ENCODE data around the gene FAM210B. TPM values are rescaled to one million over a fixed set of nuclear protein-coding genes. Genes with fewer than 3 reads are reported as not detected.
"Not testable (repeated sequence)": the region's sequence is repeated elsewhere in the genome, so short reads cannot be mapped to it uniquely, and the experiment has no call there.

FAM210B gene
- total RNA-seq, 1 donor from 2014 or later = 5.9 TPM

- intact Hi-C loops (cut with micrococcal nuclease) = loop anchor here (1.0 to 5.0 kb wide), 11 partner anchors 9 to 1916 kb away; partner anchors contain the start of genes CASS4, FAM210B, RAB22A and RAE1
These were observed 32.9 kb downstream of the FAM210B start for GRCh38 chr20:56391596-56392131.

- intact Hi-C loops (cut with micrococcal nuclease) = loop anchor here (1.0 to 5.0 kb wide), 10 partner anchors 8 to 1915 kb away; partner anchors contain the start of genes CASS4, FAM210B, RAB22A and RAE1
These were observed 33.5 kb downstream of the FAM210B start, which contains the start of the genes AURKA and CSTF1 for GRCh38 chr20:56392132-56392880. TSS of gene AURKA (minus strand) at chr20:56392215. CDS start at chr20:56388197, 4,018 bp downstream. TSS of gene CSTF1 (plus strand) at chr20:56392645. CDS start at chr20:56395553, 2,908 bp downstream.

DNA sequence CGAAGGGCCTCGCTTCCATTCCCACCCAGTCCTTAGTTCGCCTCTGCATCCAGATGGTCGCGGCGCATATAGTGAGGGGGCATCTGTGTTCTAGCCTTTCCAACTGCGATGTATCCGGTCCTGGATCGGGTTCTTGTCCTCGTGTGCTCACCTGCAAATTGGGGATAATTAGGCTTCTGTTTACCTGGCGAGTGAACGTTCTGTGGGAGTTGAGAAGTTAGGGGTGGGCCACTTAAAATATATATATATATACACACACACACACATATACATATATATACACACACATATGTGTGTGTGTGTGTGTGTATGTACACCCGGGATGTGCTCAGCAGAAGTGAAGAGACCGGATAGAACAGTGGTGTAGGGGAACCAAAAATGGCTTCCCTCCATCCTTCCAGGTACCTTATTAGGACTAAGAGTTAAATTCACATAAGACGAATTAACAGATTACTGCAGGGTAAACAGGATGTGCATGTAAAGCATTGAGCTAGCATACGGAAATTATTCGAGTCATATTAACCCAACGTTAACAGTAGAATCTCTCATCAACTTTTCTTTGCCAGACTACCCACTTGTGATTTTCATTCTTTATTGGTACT lies 34.2 kb downstream of the FAM210B start:
- intact Hi-C loops (cut with micrococcal nuclease) = loop anchor here (1.0 to 5.0 kb wide), 10 partner anchors 7 to 1914 kb away; partner anchors contain the start of genes CASS4, FAM210B, RAB22A and RAE1

DNA sequence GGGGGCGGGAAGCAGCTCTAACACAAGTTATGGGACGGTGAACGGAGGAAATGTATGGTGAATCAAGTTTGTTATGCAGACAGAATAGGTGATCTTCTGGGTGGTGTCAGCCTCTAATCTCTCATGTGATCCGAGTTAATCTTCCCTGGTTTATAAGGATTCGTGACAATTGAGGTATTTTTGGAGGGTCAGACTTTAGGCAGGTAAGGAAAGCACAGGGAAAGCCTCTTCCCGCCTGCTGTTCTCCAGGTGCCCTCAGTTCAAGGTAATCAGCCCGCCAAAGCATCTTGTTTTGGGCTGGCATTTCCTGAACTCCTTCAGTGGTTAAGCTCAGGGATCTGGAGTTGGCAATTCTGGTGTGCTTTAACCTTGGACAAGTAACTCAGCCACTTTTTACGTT lies 34.9 kb downstream of the FAM210B start:
- intact Hi-C loops (cut with micrococcal nuclease) = loop anchor here (5.0 kb wide), 3 partner anchors 959 to 1914 kb away; partner anchors contain the start of genes RAB22A and RAE1

DNA sequence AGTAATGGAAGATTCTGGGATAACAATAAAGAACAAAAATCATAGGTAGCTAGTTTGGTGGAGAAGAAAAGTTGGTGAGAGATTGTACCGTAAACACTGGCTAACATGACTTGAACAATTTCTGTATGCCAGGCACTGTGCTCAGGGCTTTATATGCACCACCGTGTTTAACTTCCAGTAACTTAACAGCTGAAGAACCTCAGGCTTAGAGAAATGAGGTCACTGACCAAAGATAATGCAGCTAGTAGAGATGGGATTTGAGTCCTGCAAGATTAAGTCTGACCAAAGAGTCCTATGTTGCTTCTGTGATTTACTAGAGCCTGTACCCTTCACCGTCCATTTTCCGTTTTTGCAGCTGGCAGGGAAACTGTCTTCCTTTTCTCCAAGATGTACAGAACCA lies 36.4 kb downstream of the FAM210B start:
- intact Hi-C loops (cut with micrococcal nuclease) = no loop called here

GRCh38 chr20:56400001-56400640 lies 41.3 kb downstream of the FAM210B start:
- intact Hi-C loops (cut with micrococcal nuclease) = loop anchor here (1.0 kb wide), 6 partner anchors 8 to 116 kb away; partner anchors contain the start of genes AURKA, CASS4, CSTF1 and RTF2

DNA sequence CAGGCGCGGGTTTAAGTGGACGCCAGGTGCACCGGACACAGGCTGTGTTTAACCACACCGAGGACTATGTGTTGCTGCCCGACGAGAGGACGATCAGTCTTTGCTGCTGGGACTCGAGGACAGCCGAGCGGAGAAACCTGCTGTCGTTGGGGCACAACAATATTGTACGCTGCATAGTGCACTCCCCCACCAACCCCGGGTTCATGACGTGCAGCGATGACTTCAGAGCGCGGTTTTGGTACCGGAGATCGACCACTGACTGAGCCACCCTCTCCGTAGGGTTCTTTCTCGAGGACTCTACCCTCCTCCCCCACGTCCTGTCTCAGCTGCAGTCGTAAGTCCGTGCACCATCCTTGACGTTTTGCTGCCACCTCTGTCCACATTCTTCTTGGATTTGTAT lies 44.7 kb downstream of the FAM210B start:
- intact Hi-C loops (cut with micrococcal nuclease) = no loop called here

GRCh38 chr20:56405356-56405755 lies 46.6 kb downstream of the FAM210B start:
- intact Hi-C loops (cut with micrococcal nuclease) = not testable (repeated sequence)

DNA sequence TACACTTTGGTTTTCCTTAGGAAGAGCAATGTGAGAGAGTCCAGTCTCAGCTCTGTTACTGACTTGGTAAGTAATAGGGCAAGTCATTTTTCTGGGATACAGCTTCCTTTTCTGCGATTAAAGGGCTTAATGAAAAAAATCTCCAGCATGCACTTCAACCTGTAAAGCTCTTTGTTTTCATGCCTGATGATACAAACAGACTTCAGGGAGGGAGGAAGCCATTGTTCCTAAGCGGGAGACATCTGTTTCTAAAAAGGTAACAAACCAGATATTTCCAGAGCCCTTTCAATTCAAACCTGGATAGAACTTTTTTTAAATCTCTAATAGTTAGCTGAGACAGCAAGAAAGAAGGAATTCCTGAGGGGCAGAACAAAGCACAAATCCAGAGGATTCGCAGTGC lies 48.1 kb downstream of the FAM210B start:
- intact Hi-C loops (cut with micrococcal nuclease) = no loop called here

DNA sequence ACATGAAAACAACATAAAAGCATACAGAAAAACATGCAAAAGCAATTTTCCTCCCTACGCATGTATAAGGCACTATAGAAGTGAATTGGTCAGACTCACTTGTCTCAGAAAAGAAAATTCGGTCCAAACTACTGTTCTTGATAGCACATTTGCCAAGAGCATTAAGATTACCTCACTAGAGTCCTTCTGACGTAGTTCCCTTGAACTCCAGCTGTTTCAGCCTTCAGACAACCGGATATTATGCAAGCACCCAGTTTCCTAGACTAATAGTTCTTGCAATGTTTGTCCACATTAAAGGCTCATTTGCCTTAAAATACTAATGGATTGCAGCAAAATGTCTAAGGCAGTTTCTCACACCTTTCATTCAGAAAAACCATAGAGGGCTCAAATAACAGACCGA lies 50.7 kb downstream of the FAM210B start:
- intact Hi-C loops (cut with micrococcal nuclease) = no loop called here

DNA sequence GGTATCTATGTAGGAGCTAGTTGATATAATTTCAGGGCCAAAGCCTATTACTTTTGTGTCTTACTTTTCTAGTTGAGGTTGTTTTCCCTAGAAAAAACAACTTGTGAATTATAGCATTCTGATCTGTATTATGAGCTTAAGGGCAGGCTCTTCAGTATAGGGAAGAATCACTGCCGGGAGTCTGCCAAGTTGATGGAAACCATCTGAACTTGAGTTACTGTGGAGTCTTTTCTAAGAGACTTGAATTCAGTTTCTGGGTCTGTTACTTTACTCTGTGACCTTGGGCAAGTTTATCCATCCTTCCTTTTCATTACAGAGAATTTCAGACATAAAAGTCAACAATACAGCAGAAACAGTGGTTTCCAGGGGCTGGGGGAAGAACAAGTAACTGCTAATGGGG lies 51.2 kb downstream of the FAM210B start:
- intact Hi-C loops (cut with micrococcal nuclease) = no loop called here

DNA sequence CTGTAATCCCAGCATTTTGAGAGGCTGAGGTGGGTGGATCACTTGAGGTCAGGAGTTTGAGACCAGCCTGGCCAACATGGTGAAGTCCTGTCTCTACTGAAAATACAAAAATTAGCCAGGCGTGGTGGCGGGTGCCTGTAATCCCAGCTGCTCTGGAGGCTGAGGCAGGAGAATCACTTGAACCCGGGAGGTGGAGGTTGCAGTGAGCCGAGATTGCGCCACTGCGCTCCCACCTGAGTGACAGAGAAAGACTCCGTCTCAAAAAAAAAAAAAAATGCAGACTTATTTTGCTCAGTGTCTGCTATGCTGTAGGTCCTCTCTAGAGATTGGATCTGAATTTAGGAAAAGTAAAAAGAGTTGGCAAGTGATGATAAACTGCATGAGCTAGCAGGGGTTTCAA lies 52.5 kb downstream of the FAM210B start:
- intact Hi-C loops (cut with micrococcal nuclease) = not testable (repeated sequence)

- intact Hi-C loops (cut with micrococcal nuclease) = loop anchor here (1.0 kb wide), 3 partner anchors 12 to 56 kb away; partner anchors contain the start of genes AURKA, CSTF1 and RTF2
These were observed 53.1 kb downstream of the FAM210B start, which contains the start of gene CASS4 for GRCh38 chr20:56411759-56412472. TSS of gene CASS4 (plus strand) at chr20:56412260. CDS start at chr20:56412459, 199 bp downstream.

GRCh38 chr20:56412473-56412790 lies 53.7 kb downstream of the FAM210B start:
- intact Hi-C loops (cut with micrococcal nuclease) = loop anchor here (1.0 kb wide), 3 partner anchors 12 to 56 kb away; partner anchors contain the start of genes AURKA, CSTF1 and RTF2

- intact Hi-C loops (cut with micrococcal nuclease) = loop anchor here (1.0 kb wide), 3 partner anchors 13 to 55 kb away; partner anchors contain the start of genes AURKA, CSTF1 and RTF2
These were observed 54.2 kb downstream of the FAM210B start for GRCh38 chr20:56412949-56413348.

GRCh38 chr20:56414842-56415765 lies 56.3 kb downstream of the FAM210B start:
- intact Hi-C loops (cut with micrococcal nuclease) = loop anchor here (1.0 to 2.0 kb wide), 4 partner anchors 14 to 56 kb away; no protein-coding TSS in a partner anchor

- intact Hi-C loops (cut with micrococcal nuclease) = no loop called here
These were observed 58.6 kb downstream of the FAM210B start for GRCh38 chr20:56417402-56417801.

DNA sequence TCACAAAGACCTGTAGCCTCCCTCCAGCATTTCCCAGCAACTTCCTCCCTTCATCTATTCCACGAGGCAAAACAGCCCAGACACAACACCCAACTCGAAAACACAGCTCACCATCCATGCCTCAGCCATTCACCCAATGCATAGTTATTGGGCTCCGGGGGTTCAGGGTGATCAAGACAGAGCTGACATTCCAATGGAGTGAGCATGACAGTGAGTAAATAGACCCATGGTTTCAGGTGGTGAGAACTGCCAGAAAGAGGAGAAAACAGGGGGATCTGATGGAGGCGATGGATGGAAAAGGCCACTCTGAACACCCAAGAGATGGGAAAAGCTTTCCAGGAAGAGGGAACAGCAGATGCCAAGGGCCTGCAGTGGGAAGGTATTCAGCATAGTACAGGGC lies 59.1 kb downstream of the FAM210B start:
- intact Hi-C loops (cut with micrococcal nuclease) = no loop called here
